ENCODE measurements around the gene TAF1A. TPM values are rescaled to one million over a fixed set of nuclear protein-coding genes. Genes with fewer than 3 reads are reported as not detected.

TAF1A gene
- total RNA-seq, 3 donors from 2014 or later = 4.7 to 6.6 (median 6.0) TPM

DNA sequence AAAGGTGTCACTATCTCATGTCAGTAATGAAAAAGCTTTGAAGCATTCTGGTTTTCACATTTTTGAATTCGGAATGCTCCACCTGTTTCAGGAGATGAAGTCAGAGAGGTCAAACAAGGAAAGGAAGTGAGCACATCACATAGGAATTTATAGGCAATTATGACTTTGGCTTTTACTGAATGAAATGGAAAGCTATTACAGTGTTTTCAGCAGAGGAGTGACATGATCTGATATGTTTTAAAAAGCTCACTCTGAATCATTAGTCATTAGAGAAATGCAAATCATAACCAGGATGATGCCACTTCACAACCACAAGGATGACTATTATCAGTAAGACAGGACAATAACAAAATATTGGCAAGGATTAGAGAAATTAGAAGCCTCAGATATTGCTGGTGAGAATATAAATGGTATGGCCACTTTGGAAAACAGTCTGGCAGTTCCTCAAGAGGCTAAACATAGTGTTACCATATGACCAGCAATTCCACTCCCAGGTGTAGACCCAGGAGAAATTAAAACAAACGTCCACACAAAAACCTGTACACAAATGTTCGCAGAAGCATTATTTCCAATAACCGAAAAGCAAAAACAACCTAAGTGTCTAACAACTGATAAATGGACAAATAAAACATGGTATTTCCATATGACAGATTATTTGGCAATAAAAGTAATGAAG lies 7.5 kb downstream of the TAF1A start:
- H3K4me1 ChIP-seq (ENCODE audit: low read depth) = no peaks in the 10 kb centered on the region
- ATAC-seq = peak; percentile 79
- no peak overlapping the region for H3K4me3 ChIP-seq
- intact Hi-C loops (cut with DNase I, micrococcal nuclease) = no loop called here
- no peak for DNase-seq
- TF ChIP-seq, protein P1, sequence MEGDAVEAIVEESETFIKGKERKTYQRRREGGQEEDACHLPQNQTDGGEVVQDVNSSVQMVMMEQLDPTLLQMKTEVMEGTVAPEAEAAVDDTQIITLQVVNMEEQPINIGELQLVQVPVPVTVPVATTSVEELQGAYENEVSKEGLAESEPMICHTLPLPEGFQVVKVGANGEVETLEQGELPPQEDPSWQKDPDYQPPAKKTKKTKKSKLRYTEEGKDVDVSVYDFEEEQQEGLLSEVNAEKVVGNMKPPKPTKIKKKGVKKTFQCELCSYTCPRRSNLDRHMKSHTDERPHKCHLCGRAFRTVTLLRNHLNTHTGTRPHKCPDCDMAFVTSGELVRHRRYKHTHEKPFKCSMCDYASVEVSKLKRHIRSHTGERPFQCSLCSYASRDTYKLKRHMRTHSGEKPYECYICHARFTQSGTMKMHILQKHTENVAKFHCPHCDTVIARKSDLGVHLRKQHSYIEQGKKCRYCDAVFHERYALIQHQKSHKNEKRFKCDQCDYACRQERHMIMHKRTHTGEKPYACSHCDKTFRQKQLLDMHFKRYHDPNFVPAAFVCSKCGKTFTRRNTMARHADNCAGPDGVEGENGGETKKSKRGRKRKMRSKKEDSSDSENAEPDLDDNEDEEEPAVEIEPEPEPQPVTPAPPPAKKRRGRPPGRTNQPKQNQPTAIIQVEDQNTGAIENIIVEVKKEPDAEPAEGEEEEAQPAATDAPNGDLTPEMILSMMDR (IDR thresholded peaks at IDR 0.05) = no peak
- H3K36me3 ChIP-seq (ENCODE audit: low read depth) = no peaks in the 10 kb centered on the region
- H3K9me3 ChIP-seq = no peaks in the 10 kb centered on the region

DNA sequence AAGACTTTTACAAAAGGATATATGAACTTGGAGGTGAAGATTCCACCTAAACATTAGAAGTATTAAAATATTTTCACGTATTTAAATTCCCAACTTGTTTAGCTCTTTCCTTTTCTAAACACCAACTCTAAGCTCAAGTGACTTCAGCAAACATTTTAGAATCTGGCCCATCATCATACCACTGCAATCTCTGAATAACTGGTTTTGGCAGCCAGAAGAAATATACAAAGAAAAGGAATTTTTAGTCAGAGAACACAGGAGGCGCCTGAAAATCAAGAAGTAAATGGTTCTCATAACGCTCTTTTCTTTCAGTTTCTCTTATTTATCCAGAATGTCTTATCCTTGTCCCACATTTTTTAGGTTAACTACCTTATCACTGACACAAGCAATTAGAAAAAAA lies 10.4 kb downstream of the TAF1A start:
- TF ChIP-seq, protein P1 (IDR thresholded peaks at IDR 0.05) = no peak
- DNase-seq (no peak), ATAC-seq (no peak)
- Histone ChIP-seq H3K4me3 (no peak overlapping the region), H3K9me3 (no peaks in the 10 kb centered on the region), H3K36me3 (ENCODE audit: low read depth) (no peaks in the 10 kb centered on the region), H3K4me1 (ENCODE audit: low read depth) (no peaks in the 10 kb centered on the region)
- intact Hi-C loops (cut with DNase I, micrococcal nuclease) = no loop called here

DNA sequence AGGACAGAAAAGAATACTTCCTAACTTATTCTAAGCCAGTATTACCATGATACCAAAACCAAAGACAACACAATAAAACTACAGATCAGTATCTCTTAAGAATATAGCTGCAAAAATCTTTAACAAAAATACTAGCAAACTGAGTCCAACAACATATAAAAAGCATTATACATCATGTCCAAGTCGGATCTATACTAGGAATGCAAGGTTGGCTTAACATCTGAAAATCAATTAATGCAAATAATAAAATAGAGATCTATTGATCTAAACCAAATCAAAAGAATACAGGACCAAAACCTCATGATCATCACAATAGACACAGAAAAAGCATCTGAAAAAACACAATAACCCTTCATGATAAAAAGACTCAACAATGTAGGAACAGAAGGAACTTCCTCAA lies 18.9 kb downstream of the TAF1A start:
- H3K4me3 ChIP-seq = no peak overlapping the region
- no peaks in the 10 kb centered on the region for H3K4me1 ChIP-seq (ENCODE audit: low read depth)
- H3K36me3 ChIP-seq (ENCODE audit: low read depth) = no peaks in the 10 kb centered on the region
- DNase-seq = no peak
- no peaks in the 10 kb centered on the region for H3K9me3 ChIP-seq
- intact Hi-C loops (cut with DNase I, micrococcal nuclease) = no loop called here
- no peak for ATAC-seq
- TF ChIP-seq, protein P1 (IDR thresholded peaks at IDR 0.05) = no peak

DNA sequence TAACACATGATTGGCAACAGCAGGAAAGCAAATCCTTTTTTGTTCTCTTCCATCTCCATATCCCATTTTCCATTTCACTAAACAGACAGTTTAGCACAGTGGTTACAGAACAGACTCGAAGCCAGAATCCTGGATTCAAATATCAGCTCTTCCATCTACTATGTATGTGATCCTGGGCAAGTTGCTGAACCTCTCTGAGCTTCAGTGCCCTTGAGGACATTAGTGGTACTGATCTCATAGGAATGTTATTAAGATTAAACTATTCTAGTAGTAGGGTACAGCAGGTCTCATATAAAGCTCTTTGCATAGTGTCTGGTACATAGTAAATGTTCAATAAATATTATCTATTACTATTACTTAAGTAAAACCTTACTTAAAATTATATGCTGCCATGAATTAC lies 28.1 kb downstream of the TAF1A start:
- no peak for DNase-seq
- H3K4me3 ChIP-seq = no peak overlapping the region
- peaks cover 3% of the 10 kb centered on the region for H3K36me3 ChIP-seq (ENCODE audit: low read depth)
- H3K4me1 ChIP-seq (ENCODE audit: low read depth) = no peaks in the 10 kb centered on the region
- TF ChIP-seq, protein P1 (IDR thresholded peaks at IDR 0.05) = no peak
- no peaks in the 10 kb centered on the region for H3K9me3 ChIP-seq
- ATAC-seq = no peak
- intact Hi-C loops (cut with DNase I, micrococcal nuclease) = no loop called here

DNA sequence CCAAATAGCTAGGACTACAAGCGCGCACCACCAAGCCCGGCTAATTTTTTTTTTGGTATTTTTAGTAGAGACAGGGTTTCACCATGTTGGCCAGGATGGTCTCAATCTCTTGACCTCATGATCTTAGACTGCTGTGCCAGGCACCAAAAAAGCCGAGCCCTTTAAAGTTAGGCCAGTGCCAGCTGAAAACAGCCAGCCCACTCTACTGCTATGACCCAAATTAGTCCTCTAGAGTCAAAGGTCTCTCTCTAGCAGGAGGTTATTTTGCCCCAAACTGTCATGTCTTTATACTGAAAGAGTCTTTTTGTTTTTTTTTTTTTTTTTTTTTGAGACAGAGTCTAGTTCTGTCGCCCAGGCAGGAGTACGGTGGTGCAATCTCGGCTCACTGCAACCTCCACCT lies 32.2 kb downstream of the TAF1A start:
- Histone ChIP-seq H3K4me1 (ENCODE audit: low read depth) (no peaks in the 10 kb centered on the region), H3K4me3 (no peak overlapping the region), H3K36me3 (ENCODE audit: low read depth) (peaks cover 3% of the 10 kb centered on the region), H3K9me3 (no peaks in the 10 kb centered on the region)
- DNase-seq (no peak), ATAC-seq (no peak)
- intact Hi-C loops (cut with DNase I, micrococcal nuclease) = no loop called here
- TF ChIP-seq, protein P1 (IDR thresholded peaks at IDR 0.05) = no peak

DNA sequence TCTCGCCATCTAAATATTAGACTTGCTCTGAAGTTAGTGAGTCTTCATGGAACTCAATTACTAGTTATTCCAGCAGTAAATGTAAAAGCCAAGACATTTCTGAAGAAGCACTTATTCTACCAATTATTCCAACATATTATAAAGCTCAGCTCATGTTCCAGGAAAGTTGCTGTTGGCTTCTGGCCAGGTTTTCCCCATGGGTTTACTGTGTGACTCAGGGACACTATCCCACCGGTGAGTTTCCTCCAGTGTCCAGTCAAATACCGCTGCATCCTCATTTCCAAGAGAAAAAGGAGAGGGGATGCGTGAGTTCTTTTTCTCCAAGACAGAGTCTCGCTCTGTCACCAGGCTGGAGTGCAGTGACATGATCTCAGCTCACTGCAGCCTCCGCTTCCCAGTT lies 32.6 kb downstream of the TAF1A start:
- no peaks in the 10 kb centered on the region for H3K4me1 ChIP-seq (ENCODE audit: low read depth)
- DNase-seq (no peak), ATAC-seq (no peak)
- H3K9me3 ChIP-seq = no peaks in the 10 kb centered on the region
- H3K36me3 ChIP-seq (ENCODE audit: low read depth) = peaks cover 3% of the 10 kb centered on the region
- no peak overlapping the region for H3K4me3 ChIP-seq
- intact Hi-C loops (cut with DNase I, micrococcal nuclease) = no loop called here
- TF ChIP-seq, protein P1 (IDR thresholded peaks at IDR 0.05) = no peak

Data from mucosa of descending colon (tissue), 3 donors.